NB4 (cell line): ENCODE results near the gene FRYL.
A peak's percentile ranks its signal among the peaks of the same experiment; 100 is the strongest.

Experiments used
- MYC ChIP-seq: IDR thresholded peaks from 2 replicates; pipeline ENCODE4 v1.6.1; 2011; ENCODE audit warnings: low read depth, low read length
- POLR2A ChIP-seq: IDR thresholded peaks from 2 replicates; pipeline ENCODE4 v1.6.1; 2011; ENCODE audit warnings: mild to moderate bottlenecking; ENCODE audit not compliant: insufficient read length; ENCODE audit errors: extremely low read depth
- TF ChIP-seq, protein P1 (sequence below): IDR thresholded peaks from one replicate; pipeline ENCODE4 v1.5.1; 2012; ENCODE audit warnings: low read depth, low read length
- TF ChIP-seq, protein P2 (sequence below): IDR thresholded peaks from 2 replicates; pipeline ENCODE4 v1.6.1; 2011; ENCODE audit warnings: low read depth, low read length

DNA sequence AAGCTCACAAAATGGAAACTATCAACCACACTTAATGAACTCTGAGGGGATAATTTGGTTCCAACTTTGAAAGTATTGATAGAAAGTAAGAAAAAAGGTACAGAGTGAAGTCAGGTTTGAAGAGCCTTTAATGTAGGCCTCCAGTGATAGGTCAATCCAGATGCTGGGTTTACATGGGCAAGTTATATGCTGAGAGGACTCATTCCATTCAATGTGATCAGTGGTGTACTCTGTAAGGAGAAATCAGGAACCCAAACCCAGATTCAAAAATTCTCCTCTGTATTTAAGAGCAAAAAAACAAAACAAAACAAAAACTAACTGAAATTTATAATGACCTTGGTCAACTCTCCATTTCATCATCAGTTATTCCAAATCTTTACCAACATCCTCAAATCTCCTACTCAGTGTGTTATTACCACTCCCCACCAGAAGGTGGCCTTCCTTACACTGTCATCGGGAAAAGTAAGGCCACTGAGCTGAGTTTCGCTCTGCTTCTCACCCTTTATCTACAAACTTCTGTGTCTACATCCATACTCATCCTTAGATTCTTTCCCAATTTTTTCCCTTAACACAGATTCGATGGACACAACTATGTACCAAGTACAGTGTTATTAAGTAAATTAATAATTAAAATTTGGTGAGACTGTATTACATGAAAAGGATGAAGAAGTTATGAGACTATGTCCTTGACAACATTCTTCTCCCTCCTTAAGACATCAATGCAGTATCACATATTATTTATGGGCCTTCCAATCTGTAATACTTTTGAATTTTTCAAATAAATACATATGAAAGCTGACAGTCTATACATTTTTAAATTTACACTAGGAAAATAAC, 201.7 kb downstream of the FRYL start:
- TF ChIP-seq, protein P1, sequence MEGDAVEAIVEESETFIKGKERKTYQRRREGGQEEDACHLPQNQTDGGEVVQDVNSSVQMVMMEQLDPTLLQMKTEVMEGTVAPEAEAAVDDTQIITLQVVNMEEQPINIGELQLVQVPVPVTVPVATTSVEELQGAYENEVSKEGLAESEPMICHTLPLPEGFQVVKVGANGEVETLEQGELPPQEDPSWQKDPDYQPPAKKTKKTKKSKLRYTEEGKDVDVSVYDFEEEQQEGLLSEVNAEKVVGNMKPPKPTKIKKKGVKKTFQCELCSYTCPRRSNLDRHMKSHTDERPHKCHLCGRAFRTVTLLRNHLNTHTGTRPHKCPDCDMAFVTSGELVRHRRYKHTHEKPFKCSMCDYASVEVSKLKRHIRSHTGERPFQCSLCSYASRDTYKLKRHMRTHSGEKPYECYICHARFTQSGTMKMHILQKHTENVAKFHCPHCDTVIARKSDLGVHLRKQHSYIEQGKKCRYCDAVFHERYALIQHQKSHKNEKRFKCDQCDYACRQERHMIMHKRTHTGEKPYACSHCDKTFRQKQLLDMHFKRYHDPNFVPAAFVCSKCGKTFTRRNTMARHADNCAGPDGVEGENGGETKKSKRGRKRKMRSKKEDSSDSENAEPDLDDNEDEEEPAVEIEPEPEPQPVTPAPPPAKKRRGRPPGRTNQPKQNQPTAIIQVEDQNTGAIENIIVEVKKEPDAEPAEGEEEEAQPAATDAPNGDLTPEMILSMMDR: peak; percentile 82
- no peak for TF ChIP-seq POLR2A
- TF ChIP-seq MYC: no peak
- TF ChIP-seq, protein P2, sequence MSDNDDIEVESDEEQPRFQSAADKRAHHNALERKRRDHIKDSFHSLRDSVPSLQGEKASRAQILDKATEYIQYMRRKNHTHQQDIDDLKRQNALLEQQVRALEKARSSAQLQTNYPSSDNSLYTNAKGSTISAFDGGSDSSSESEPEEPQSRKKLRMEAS: no peak
